ENCODE data around the gene SLC9A9.

SLC9A9 gene

DNA sequence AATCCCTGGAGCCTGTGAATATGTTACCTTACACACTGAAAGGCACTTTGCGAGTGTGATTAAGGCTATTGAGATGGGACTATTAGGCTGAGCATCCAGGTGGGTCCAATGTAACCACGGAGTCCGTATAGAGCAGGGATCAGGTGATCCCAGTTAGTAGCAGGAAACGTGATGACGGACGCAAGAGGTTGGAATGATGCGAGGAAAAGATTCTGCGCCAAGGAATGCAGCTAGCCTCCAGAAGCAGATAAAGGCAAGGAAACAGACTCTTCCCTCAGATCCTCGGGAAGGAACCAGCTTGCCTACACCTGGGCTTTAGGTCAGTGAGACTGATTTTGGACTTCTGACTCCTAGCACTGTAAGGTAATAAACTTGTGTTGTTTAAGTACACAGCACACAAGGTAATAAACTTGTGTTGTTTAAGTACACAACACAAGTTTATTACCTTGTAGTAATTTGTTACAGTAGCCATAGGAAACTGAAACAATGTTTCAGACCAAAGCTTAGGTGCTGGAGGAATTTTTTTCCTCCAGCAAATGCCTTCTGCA is 603.7 kb downstream of the SLC9A9 start:
- DNase-seq (ENCODE audit: low spot score): no peak

DNA sequence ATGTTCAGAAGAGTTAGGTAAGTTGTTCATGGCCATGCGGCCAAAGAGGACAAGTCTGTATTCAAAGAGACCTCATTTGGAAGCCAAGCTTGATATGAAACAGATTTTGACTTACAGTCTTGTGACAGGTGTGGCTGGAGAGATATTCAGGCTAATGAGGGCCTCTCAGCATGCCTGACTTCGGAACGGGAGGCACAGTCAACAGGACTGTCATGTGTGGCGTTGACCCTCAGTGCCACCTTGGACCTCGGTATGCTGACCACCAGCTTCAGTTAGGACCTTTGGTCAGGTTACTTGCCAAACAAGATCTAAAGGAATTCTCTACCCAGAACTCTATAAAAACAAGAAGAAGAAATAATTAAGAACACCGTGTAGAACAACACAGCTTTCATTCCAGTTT is 604.6 kb downstream of the SLC9A9 start:
- no peak for DNase-seq (ENCODE audit: low spot score)

DNA sequence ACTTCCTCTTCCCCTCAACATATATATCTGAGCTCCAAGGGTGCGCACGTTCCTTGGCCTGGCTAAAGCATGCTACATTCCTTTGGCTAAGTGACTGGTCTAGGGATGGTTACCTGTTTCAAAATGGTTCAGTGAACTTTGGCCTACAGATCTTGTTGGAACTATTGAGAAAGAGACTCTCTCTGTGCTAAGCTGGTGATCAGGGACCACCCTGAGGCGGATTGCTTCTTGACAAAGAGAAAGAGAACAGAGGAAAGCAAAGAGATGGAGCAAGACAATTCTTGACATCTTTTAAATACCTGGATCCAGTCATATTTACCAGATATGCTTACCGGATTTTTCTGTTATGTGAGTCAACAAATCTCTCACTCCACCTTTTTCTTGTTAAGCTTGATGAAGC is 605.6 kb downstream of the SLC9A9 start:
- DNase-seq (ENCODE audit: low spot score): no peak

DNA sequence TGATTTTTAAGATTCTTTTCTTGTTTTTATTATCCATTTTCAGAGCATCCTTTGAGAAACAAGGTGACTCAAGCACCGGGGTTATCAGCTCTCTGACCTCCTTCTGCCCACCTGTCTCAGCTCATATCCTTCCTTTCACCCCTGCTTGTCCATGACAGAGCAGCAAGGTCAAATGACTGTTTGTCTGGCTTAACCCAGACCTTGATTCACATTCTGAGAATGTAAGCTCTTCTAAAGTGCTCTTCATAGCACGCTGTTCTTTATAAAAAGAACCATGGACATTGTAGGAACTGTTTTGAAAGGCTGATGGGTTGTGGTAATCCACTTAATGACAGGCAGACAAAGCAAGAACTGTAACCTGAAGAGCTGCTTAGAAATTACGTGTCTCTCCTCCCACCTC is 606.2 kb downstream of the SLC9A9 start:
- no peak for DNase-seq (ENCODE audit: low spot score)

DNA sequence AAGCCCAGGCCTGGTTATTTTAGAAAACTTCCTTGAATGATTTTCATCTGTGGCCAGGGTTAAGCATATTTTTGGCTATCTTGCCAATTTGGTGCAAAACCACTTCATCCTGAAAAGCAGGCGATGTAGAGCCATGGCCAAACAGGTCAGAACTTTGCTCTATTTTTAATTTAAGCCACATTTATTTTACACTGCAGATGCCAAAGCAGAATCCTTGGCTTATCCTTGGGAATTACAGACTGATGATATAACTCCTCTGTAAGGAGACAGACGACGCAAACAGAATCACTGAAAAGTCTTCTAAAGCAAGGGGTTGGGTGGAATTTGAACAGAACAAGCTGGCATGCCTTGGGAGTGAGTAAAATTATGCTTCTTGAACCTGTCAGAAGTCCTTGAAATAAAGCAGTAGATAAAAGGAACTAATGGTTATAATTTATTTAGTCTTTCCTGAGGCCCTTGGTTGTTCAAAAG is 606.8 kb downstream of the SLC9A9 start:
- DNase-seq (ENCODE audit: low spot score): no peak

DNA sequence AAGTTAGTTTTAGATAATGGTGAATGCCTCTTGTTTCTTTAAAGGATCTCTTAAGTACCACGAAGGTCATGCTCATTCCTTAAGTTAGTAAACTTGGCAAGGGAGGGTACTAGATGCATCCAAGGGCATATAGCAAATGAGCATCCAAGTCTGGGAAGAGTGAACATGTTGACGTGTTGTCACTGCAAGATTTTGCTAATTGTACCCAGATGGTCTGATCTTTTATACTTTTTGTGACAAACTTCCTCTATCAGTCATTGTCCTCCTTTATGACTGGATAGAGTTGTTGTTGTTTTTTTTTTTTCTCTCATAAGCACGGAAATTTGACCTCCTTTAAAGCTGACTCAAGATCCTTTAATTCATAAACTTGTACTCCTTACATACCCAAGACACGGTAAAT is 607.4 kb downstream of the SLC9A9 start:
- DNase-seq (ENCODE audit: low spot score): no peak

DNA sequence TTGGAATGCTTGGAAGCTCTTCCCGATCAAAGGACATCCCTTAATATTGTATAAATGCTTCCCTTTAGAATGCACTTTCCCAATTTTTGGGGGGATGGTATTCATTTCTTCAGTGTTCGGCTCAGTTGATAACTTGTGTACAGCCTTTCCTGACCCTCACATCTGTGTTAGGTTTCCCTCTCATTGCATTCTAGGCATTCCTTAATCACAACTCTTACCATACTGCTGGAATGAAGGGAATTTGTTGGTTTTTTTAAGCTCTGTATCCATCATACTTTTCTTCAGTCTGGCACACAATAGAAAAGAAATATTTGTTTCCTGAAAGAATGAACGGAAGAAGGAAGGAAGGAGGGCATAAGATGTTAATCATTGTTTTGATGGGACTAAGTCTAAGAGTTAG is 609.2 kb downstream of the SLC9A9 start:
- DNase-seq (ENCODE audit: low spot score): no peak

DNA sequence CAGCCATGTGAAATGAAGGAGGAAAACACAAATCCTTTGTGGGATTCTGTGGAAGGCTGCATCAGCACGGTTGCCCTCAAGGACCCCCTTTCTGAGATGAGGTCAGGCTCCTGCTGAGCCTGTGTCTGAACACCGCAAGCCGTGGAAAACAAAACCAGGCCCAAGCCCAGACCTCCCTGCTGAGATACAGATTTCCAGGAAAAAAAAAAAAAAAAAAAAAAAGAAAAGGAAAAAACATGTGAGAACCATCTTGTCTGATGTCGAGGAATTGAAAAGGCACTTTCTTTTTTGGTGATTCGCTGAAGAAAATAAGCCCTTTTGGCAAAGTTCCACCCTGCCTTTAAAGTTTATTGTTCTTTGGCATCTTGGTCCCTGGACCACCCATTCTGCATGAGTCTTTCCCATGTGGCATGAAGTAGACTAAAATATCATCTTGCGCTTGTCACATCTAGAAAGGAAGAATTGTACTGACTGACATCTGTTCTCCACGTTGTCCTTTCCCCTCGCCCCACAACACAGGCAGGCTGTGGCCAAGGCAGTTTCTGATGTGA is 611.1 kb downstream of the SLC9A9 start:
- no peak for DNase-seq (ENCODE audit: low spot score)

DNA sequence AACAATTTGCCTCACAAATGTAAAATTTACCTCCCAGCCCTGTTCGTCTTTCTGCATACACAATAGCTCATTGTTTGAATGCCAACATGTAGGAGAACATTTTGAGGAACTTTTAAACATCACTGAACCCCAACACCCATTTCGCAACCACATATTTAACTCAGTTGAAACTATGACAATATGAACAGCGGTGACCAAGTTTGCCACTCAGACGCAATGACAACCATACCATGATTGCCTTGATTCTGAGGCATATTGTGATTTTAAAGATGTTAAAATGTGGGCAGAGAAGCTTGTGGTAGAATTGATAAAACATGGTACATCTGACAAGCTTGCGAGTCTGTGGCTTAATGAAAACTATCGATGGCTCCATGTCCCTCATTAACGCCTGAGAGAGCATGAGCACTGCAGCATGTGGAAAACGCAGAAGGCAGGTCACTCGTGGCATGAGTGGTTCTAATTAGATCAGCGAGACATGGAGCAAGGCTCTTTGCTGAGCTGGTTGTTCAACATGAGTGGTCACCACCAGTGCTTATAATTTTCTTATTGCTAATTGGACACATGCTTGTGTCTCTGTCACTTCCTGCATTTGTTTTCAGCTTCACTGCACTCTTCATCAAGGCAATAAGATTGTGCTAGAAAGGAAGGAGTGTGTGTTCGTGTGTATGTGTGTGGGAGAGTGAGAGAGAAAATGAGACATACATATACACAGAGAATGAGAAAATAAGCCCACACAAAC is 611.9 kb downstream of the SLC9A9 start:
- DNase-seq (ENCODE audit: low spot score): no peak

DNA sequence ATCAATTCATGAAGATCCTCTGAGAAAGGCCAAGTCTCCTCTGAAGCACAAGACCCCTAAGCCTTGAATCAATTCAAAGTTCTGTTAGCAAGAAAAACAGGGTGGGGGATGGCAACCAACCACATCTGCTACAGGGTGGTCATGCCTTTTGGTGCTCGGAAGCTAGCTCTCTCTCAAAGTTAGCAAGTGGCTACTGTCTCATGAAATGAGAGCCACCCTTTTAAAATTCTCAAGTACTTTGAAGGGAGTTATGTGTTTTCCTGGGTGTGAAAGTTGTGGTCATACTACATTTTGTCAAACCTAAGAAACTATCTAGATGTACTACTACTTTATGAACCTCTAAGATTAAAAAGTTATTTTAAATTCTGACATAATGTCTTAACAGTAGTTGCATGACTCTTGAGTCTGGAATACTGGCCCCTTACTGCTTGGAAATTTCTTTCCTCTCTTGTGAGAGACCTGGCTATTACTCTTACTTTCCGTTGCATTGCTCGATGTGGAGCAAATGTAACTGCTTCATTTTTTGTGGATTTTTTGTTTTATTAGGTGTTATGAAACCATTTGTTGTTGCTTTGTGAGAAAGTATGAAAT is 612.6 kb downstream of the SLC9A9 start:
- no peak for DNase-seq (ENCODE audit: low spot score)

DNA sequence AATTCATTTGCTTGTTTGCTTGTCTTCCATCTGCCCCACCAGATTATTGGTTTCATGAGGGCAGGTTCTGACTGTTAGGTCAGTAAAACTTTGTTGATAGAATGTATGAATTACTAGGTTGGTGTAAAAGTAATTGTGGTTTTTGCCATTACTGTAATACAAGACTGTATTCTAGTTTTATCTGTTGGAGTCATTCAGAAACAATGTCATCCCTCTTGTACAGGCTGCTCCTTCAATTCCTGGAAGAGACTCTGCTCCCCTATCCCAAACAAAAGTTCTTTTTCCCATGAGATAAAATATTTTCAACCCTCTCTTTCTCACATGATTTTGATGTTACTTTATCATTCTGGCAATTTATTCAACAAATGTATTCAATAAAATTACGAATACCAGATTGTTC is 613.7 kb downstream of the SLC9A9 start:
- DNase-seq (ENCODE audit: low spot score): no peak

DNA sequence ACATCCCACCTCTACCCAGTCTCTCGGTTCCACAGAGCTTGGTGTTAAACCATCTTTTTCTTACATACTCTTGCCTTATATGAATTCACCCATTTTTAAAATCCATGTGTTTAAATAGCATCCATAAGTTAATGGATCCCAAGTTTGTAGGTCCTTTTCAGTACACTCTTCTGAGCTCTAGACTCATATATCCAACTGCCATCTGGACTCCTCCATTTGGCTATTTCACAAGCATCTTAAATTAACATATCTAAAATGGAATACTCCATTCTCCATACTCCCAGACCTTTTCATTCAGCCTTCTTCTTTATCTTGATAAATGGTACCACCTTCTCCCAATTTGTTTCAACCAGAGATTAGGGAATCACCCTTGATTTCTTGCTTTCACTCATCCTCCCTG is 615.3 kb downstream of the SLC9A9 start:
- DNase-seq (ENCODE audit: low spot score): no peak

DNA sequence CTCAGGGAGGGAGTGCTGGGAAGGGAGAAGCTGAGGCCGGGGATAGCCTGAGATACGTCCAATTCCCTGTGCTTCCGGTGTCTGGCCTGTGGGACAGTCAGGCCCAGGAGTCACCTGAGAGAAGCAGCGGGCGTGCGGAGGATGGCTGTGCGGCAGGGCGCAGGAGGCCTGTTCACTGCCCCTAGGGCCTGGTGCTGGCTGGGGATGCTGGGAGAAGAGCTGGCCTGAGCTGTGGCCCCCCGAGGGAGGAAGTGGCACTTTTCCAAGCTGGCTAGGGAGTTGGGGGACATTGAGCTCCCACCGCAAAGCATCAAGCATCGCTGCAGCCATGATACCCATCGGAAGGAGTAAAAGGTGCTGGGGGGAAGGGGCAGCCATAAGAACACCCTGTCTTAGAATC is 619.9 kb downstream of the SLC9A9 start:
- DNase-seq (ENCODE audit: low spot score): no peak

DNA sequence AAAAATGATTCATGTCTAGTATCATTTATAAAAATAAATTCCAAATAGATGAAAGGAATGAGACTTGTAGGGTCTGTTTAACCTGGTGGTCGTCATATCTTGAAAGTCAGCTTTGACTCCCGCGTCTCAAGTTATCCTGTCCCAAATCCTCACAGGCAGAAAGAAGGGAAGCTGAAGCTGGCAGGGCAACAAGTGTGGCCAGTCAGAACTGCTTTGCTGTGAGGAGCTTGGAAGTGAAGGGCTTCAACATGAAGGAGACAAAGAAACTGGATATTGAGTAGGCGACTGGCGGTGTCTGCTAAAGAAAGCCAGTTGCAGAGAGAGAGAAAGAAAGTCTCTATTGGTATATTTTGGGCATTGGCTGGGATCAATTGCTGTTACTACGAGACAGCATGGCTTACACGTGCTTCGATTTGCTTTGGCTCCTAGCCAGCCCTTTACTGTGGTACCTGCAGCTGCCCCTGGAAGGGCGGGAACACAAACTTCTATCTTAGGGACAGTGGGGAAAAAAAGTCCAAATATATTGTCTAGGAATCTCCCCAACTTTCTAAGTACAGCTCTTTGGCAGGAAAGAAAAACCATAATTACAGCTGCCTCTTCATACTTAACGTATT is 621.5 kb downstream of the SLC9A9 start:
- no peak for DNase-seq (ENCODE audit: low spot score)

DNA sequence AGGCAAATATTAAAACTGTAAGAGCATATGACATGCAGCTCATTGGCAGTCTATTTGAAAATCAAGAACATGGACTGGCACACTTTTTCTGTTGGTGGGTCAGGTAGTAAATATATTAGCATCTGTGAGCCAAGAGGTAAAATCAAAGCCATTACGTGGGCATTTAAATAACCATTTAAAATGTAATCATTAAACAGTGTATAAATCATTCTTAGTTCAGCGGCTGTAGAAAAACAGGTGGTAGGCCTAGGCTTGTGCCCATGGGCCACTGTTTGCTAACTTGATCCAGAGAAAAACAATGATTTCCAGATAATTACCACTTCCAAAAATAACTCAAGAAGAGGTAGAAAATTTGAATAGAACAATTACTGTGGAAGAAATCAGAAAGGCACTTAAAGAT is 623.6 kb downstream of the SLC9A9 start:
- DNase-seq (ENCODE audit: low spot score): no peak

DNA sequence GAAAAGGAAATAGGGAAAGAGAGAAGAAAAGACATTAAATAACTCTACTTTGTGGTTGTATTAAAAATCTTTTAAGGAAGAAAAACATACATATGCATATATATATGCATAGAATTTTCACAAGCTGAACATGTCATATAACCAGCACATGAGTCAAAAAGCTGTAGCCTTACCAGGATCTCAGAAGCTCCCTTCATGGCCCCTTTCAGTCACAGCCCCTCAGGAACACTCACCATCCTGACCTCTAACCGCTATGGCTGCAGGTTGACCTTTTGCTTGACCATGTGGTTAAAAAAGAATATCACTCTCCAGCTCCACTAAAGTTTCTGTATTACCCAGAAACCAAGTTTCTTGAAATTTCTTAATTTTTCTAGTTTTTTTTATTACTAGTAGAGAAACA is 625.3 kb downstream of the SLC9A9 start:
- DNase-seq (ENCODE audit: low spot score): no peak

DNA sequence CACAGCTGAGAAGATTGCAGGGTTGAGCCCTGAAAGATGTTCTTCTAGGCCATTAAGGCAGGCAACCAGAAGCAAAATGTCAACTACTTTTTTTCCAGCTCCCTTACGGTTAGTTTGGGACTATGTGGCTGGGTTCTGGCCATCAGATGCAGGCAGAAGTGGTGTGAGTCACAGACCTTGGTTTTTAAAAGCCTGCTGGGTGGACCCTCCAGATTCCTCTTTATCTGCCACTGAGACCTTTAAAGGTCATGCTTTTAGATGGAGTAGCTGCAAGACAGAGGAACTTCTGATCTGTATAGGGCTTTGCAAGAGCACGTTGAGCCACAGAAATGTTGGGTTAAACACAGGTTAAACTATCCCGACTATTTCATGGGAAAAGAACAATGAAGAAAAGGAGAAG is 625.8 kb downstream of the SLC9A9 start:
- DNase-seq (ENCODE audit: low spot score): no peak

DNA sequence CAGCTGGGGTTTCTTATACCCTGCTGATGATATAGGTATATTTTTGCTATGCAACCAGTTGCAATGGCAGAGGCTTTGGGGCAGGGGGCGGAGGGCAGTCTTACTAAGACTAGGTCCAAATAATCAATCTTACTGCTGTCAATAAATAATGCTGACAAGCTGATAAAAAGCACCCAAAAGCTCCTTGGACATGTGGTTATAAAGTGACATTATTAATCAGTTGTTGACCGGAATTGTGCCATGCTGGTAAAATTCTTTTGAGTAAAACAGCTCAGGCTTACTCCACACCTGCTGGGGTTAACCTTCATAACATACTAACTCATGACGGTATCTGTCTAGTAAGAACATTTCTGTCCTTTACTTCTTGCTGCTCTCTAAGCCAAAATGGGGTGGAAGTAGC is 626.8 kb downstream of the SLC9A9 start:
- DNase-seq (ENCODE audit: low spot score): no peak

DNA sequence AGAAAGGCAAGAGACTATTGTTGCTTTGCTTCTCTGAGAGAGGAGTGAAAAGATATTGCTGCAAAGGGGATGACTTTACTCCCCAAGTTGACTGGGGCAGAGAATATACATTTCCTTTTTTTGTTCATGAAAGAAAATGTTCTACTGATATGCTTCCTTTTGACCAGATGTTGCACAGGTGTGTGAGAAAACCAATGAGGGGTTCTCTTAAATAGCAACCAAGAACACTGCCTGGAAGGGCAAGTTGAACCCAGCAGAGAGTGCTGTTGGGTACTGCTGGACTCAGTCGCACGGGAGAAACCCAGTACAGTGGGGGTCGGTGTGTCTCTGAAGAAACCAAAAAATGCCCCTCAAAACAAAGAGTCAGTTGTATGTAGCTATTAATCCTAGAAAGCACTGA is 627.5 kb downstream of the SLC9A9 start:
- DNase-seq (ENCODE audit: low spot score): no peak

DNA sequence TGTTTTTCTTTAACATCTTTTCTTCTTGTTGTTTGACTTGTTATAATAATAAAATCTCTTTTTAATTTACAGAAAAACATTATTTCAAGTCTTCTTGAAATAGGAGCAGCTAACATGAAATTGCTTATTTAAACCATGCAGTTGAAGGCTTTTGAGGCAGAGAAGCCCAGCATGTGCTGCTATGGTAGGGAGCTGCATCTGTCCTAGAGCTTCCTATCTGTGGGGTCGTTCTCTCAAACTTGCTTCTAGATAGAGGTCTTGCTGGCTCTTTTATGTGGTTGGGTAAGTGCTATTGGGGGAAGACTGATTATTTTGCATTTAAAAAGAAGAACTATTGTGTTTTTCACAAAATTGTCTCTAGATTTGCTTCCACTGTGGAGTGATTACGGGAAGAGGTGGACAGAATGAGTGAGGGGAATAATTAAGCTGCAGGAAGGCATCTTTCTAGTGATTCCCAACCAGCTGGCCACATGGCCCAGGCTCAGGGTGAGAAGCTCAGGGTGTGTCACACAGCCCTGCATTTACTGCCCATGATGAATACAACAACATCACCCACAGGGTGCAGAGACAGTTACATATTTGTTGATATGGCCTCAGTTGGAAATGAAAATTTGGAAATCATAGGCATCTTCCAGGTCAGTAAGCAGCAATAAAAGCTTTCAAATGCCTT is 630.0 kb downstream of the SLC9A9 start:
- no peak for DNase-seq (ENCODE audit: low spot score)

DNA sequence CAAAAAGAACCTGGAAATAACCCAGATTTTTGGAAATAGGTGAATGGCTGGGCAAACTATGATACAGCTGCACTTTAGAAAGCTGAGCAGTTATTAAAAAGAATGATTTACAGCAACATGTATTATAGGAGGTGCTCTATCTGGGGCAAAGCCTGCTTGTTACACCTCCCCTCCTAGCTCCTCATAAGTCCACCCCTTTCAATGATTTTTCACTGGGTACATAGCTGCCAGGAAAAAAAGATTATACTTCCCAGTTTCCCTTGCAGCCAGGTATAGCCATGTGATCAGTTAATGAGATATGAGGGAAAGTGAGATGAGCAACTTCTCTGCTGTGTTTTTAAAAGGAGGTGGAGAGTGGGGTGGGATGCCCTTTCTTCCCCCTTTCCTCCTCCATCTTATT is 631.0 kb downstream of the SLC9A9 start:
- no peak for DNase-seq (ENCODE audit: low spot score)

DNA sequence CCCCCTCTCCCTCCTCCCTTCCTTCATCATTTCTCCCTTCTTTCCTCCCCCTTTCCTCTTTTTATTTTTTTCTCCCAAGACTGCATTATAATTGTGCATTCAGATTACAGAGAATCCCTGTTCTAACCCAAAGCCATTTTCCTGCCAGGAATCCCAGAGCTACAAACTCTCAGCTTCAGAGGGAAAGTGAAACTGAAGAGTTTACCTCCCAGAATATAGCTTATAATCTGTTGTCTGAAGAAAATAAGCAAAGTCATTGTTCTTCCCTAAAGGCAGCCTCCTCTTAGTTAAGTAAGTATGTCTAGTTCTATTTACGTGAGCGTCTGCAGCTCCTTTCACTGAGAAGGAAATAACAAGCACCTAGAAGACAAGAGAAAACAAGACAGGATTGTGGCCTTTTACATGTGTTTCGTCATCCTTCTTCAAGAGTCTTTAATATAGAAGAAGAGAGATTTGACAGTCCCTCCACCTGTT is 631.5 kb downstream of the SLC9A9 start:
- DNase-seq (ENCODE audit: low spot score): no peak

Measured in HuH-7 (cell line).